Measurements from ENCODE around the gene PTPN22.

- TF ChIP-seq CTCF (IDR thresholded peaks at IDR 0.05) = no peak
- no peak for TF ChIP-seq POLR2A (IDR thresholded peaks at IDR 0.05)
Measured at GRCh38 chr1:113895098-113895497, 23.6 kb upstream of the PTPN22 start.

Measured in uterus (tissue), 2 donors.